Measurements from ENCODE around the gene SIRT3.

GRCh38 chr11:259413-259812, 23.3 kb upstream of the SIRT3 start:
- TF ChIP-seq CTCF (conservative IDR thresholded peaks at IDR 0.05; ENCODE audit: low read length) (no peak), EZH2phosphoT487 (IDR thresholded peaks at IDR 0.05; ENCODE audit: borderline replicate concordance) (no peak)

All from Loucy (cell line).